HCEC 1CT (cell line): Measurements from ENCODE around the gene GAGE12F.
"Not testable (repeated sequence)": the region's sequence is repeated elsewhere in the genome, so short reads cannot be mapped to it uniquely, and the experiment has no call there.

ENCODE experiments used
- DNase-seq: peaks from one replicate; pipeline ENCODE4 v3.0.0-alpha.2; 2017

The GAGE12F gene, protein sequence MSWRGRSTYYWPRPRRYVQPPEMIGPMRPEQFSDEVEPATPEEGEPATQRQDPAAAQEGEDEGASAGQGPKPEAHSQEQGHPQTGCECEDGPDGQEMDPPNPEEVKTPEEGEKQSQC

DNA sequence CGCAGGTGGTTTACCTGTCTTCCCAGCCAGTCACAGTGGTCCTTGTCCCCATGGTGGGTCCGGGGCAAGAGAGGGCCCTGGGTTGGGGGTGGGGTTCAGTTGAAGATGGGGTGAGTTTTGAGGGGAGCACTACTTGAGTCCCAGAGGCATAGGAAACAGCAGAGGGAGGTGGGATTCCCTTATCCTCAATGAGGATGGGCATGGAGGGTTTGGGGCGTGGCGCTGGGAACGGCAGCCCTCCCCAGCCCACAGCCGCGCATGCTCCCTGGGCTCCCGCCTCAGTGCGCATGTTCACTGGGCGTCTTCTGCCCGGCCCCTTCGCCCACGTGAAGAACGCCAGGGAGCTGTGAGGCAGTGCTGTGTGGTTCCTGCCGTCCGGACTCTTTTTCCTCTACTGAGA is at the start of gene GAGE12F:
Gene GAGE12F, plus strand, starts transcription at position 301 of the 400 bp plus-strand sequence. CDS start 1,155 bp downstream, outside the sequence.
- not testable (repeated sequence) for DNase-seq

DNA sequence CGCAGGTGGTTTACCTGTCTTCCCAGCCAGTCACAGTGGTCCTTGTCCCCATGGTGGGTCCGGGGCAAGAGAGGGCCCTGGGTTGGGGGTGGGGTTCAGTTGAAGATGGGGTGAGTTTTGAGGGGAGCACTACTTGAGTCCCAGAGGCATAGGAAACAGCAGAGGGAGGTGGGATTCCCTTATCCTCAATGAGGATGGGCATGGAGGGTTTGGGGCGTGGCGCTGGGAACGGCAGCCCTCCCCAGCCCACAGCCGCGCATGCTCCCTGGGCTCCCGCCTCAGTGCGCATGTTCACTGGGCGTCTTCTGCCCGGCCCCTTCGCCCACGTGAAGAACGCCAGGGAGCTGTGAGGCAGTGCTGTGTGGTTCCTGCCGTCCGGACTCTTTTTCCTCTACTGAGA is 28.8 kb upstream of the GAGE12F start, which contains the start of gene GAGE12C:
Gene GAGE12C, plus strand, starts transcription at position 301 of the 400 bp plus-strand sequence. CDS start 1,155 bp downstream, outside the sequence.
- not testable (repeated sequence) for DNase-seq

DNA sequence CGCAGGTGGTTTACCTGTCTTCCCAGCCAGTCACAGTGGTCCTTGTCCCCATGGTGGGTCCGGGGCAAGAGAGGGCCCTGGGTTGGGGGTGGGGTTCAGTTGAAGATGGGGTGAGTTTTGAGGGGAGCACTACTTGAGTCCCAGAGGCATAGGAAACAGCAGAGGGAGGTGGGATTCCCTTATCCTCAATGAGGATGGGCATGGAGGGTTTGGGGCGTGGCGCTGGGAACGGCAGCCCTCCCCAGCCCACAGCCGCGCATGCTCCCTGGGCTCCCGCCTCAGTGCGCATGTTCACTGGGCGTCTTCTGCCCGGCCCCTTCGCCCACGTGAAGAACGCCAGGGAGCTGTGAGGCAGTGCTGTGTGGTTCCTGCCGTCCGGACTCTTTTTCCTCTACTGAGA is 19.2 kb upstream of the GAGE12F start, which contains the start of gene GAGE12D:
Gene GAGE12D, plus strand, starts transcription at position 301 of the 400 bp plus-strand sequence. CDS start 1,155 bp downstream, outside the sequence.
- not testable (repeated sequence) for DNase-seq

DNA sequence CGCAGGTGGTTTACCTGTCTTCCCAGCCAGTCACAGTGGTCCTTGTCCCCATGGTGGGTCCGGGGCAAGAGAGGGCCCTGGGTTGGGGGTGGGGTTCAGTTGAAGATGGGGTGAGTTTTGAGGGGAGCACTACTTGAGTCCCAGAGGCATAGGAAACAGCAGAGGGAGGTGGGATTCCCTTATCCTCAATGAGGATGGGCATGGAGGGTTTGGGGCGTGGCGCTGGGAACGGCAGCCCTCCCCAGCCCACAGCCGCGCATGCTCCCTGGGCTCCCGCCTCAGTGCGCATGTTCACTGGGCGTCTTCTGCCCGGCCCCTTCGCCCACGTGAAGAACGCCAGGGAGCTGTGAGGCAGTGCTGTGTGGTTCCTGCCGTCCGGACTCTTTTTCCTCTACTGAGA is 9.7 kb upstream of the GAGE12F start, which contains the start of gene GAGE12E:
Gene GAGE12E, plus strand, starts transcription at position 301 of the 400 bp plus-strand sequence. CDS start 1,155 bp downstream, outside the sequence.
- not testable (repeated sequence) for DNase-seq

DNA sequence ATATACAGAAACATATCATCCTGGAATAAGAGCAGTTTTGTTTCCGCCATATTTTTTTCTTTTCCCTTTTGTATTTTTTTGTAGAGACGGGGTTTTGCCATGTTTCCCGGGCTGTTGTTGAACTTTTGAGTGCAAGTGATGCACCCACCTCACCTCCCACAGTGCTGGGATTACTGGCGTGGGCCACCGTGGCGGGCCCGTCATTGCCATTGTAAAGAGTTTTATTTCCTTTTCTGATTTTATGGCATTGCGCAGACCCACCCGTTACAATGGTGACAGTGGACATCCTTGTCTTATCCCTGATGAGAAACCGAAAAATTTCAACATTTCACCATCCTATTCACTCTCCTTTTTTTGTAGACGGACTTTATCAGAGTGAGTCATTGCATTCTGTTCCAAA is 8.1 kb downstream of the GAGE12F start:
- DNase-seq, result not testable (repeated sequence)

DNA sequence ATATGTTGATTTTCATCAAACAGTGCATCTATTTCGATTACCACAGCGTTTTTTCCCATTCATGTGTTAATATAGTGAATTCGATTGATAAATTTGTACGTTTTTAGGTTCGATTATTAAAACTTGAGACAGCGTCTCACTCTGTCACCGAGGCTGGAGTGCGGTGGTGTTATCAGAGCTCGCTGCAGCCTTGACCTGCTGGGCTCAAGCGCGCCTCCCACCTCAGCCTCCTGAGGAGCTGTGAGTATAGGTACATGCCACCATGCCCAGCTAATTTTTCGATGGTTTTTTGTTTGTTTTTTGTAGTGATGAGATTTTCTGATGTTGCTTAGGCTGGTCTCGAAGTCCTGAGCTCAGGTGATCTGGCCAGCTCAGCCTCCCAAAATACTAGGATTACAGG is 8.5 kb downstream of the GAGE12F start:
- DNase-seq, result not testable (repeated sequence)

DNA sequence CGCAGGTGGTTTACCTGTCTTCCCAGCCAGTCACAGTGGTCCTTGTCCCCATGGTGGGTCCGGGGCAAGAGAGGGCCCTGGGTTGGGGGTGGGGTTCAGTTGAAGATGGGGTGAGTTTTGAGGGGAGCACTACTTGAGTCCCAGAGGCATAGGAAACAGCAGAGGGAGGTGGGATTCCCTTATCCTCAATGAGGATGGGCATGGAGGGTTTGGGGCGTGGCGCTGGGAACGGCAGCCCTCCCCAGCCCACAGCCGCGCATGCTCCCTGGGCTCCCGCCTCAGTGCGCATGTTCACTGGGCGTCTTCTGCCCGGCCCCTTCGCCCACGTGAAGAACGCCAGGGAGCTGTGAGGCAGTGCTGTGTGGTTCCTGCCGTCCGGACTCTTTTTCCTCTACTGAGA is 9.5 kb downstream of the GAGE12F start, which contains the start of gene GAGE12G:
Gene GAGE12G, plus strand, starts transcription at position 301 of the 400 bp plus-strand sequence. CDS start 1,155 bp downstream, outside the sequence.
- not testable (repeated sequence) for DNase-seq

DNA sequence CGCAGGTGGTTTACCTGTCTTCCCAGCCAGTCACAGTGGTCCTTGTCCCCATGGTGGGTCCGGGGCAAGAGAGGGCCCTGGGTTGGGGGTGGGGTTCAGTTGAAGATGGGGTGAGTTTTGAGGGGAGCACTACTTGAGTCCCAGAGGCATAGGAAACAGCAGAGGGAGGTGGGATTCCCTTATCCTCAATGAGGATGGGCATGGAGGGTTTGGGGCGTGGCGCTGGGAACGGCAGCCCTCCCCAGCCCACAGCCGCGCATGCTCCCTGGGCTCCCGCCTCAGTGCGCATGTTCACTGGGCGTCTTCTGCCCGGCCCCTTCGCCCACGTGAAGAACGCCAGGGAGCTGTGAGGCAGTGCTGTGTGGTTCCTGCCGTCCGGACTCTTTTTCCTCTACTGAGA is 19.0 kb downstream of the GAGE12F start, which contains the start of gene GAGE12H:
Gene GAGE12H, plus strand, starts transcription at position 301 of the 400 bp plus-strand sequence. CDS start 1,155 bp downstream, outside the sequence.
- DNase-seq, result not testable (repeated sequence)

DNA sequence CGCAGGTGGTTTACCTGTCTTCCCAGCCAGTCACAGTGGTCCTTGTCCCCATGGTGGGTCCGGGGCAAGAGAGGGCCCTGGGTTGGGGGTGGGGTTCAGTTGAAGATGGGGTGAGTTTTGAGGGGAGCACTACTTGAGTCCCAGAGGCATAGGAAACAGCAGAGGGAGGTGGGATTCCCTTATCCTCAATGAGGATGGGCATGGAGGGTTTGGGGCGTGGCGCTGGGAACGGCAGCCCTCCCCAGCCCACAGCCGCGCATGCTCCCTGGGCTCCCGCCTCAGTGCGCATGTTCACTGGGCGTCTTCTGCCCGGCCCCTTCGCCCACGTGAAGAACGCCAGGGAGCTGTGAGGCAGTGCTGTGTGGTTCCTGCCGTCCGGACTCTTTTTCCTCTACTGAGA is 28.6 kb downstream of the GAGE12F start, which contains the start of gene GAGE2A:
Gene GAGE2A, plus strand, starts transcription at position 301 of the 400 bp plus-strand sequence. CDS start 1,155 bp downstream, outside the sequence.
- not testable (repeated sequence) for DNase-seq

DNA sequence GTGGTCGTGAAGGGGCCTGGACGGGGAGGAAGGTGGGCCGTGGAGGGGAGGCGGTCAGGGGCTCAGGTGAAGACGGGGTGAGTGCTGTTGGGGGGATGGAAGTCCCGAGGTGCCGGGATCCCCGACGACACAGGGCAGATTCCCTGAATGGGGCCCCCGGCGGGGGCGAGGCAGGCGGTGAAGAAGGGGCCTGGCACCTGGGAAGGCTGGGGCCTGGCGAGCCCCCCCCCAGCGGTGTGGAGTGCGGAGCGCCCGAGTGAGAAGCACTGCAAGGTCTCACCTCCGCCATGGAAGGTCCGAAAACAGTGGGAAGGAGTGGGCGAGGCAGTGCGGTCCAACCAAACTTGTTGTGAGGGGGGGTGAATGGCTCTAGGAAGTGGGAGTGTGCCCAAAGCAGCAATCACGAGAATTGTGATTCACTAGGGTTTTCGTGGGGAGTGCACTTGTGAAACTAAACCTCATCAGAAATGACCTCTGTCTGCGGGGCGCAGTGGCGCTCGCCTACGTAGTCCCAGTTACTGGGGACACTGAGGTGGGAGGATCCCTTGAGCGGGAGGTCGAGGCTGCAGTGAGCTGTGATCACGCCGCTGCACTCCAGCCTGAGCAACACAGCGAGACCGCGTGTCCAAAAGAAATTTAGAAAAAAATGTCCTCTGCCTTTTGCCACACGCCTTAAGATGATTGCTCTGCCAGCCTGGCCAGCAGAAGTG is 29.3 kb downstream of the GAGE12F start:
- DNase-seq, result not testable (repeated sequence)

DNA sequence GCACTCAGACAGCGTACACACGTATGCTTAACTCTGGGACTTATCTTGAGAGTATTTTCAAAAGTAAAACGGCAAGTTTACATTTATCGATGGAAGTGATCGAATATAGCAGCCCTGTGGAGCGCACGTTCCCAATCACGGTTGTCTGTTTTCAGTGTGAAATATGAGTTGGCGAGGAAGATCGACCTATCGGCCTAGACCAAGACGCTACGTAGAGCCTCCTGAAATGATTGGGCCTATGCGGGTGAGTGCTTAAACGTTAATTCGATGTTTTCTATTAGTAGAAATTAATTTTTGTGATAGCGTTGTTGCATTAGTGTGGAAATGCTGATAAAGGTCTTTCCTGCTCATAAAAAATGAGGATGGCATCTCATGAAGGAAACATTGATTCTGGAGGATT is 29.8 kb downstream of the GAGE12F start:
- not testable (repeated sequence) for DNase-seq

DNA sequence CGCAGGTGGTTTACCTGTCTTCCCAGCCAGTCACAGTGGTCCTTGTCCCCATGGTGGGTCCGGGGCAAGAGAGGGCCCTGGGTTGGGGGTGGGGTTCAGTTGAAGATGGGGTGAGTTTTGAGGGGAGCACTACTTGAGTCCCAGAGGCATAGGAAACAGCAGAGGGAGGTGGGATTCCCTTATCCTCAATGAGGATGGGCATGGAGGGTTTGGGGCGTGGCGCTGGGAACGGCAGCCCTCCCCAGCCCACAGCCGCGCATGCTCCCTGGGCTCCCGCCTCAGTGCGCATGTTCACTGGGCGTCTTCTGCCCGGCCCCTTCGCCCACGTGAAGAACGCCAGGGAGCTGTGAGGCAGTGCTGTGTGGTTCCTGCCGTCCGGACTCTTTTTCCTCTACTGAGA is 38.1 kb downstream of the GAGE12F start, which contains the start of gene GAGE1:
Gene GAGE1, plus strand, starts transcription at position 301 of the 400 bp plus-strand sequence. CDS start 1,155 bp downstream, outside the sequence.
- not testable (repeated sequence) for DNase-seq

DNA sequence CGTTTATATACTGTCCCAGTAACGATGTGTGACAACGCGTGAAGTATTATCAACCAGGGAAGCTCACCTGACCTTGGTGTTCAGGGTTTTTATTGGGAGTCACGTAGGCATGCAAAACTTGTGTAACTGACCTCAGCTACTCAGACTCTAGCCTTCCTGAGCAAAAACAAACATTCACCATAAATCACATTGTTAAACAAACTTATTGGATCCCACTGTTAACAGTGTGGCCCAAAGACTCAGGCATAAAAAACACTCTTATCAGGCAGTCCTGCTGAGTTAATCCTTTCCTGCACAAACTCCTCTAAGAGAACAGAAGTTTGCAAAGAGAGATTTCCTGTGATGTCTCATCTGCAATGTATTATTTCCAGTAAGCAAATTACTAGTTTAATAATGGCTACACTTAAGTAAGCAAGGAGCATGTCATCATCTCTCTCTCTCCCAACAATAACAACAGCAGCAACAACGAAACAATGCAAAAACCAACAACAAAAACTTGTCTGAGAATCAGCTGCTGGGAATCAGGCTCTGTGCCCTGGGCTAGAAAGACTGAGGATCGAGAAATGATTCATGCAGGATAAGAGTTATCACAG is 50.2 kb downstream of the GAGE12F start:
- DNase-seq, result no peak
